OCI-LY7 (cell line): ENCODE measurements around the gene TPRKB. TPM values are rescaled to one million over a fixed set of nuclear protein-coding genes. Genes with fewer than 3 reads are reported as not detected.
"Not testable (repeated sequence)": the region's sequence is repeated elsewhere in the genome, so short reads cannot be mapped to it uniquely, and the experiment has no call there.

Experiments
- Bru-seq: library from RNA; stranded (reverse); fragments of 400-500 nt; gene quantifications from one replicate; lab custom pipeline; 2021; lab: Mats Ljungman, UMichigan
- BruChase-seq, 2 experiments: library from RNA; stranded (reverse); fragments of 400-500 nt; gene quantifications; one replicate each; lab custom pipeline; 2021; lab: Mats Ljungman, UMichigan
- BruUV-seq: library from RNA; stranded (reverse); fragments of 400-500 nt; replicated peaks from 2 replicates; lab custom pipeline; 2021; lab: Mats Ljungman, UMichigan
- CTCF ChIA-PET: fragments of 300-600 bp; sonication (Branson Sonifier 250); formaldehyde crosslinking; loops from one replicate; lab custom pipeline; 2022; ENCODE audit warnings: antibody characterized with exemption; ENCODE audit not compliant: unreplicated experiment; lab: Charles Lee
- POLR2A ChIA-PET: fragments of 300-600 bp; sonication (Branson Sonifier 250); formaldehyde crosslinking; loops from one replicate; lab custom pipeline; 2022; ENCODE audit warnings: antibody characterized with exemption; lab: Charles Lee
- DNase-seq: peaks from one replicate; pipeline ENCODE4 v3.0.0-alpha.2; 2015; ENCODE audit warnings: low spot score
- H2AFZ ChIP-seq: fragments of 200-600 bp; sonication (generic), shearing (Covaris generic); 2 replicates; pipeline ENCODE4 v1.6.1; 2014; ENCODE audit warnings: mild to moderate bottlenecking, antibody characterized with exemption, low read length, moderate library complexity
- H3K27ac ChIP-seq: fragments of 200-600 bp; sonication (generic); 2 replicates; pipeline ENCODE4 v1.5.1; 2014; ENCODE audit warnings: mixed run types, low read depth, mild to moderate bottlenecking, moderate library complexity, low read length, inconsistent platforms; ENCODE audit not compliant: poor library complexity, severe bottlenecking
- H3K36me3 ChIP-seq: fragments of 200-600 bp; sonication (generic); 2 replicates; pipeline ENCODE4 v1.6.1; 2014; ENCODE audit warnings: mild to moderate bottlenecking, antibody characterized with exemption, low read length, moderate library complexity, mixed read lengths; ENCODE audit not compliant: insufficient read depth
- H3K4me1 ChIP-seq: fragments of 200-600 bp; sonication (generic); 2 replicates; pipeline ENCODE4 v1.5.1; 2014; ENCODE audit warnings: mild to moderate bottlenecking, low read length; ENCODE audit not compliant: insufficient read depth, poor library complexity, severe bottlenecking
- H3K4me2 ChIP-seq: fragments of 200-600 bp; sonication (generic); 2 replicates; pipeline ENCODE4 v1.6.1; 2014; ENCODE audit warnings: mild to moderate bottlenecking, low read length
- H3K4me3 ChIP-seq: fragments of 200-600 bp; sonication (generic); 2 replicates; pipeline ENCODE4 v1.5.1; 2014; ENCODE audit warnings: mild to moderate bottlenecking, low read depth, low read length; ENCODE audit not compliant: poor library complexity, severe bottlenecking
- H3K79me2 ChIP-seq: fragments of 200-600 bp; sonication (generic); 2 replicates; pipeline ENCODE4 v1.6.1; 2016; ENCODE audit warnings: low read depth, mild to moderate bottlenecking, low read length, moderate library complexity, mixed read lengths; ENCODE audit not compliant: insufficient read depth
- H3K9me2 ChIP-seq: fragments of 200-600 bp; sonication (generic); 2 replicates; pipeline ENCODE4 v1.6.1; 2016; ENCODE audit warnings: mild to moderate bottlenecking, low read length, mixed read lengths; ENCODE audit not compliant: insufficient read depth
- H3K9me3 ChIP-seq: fragments of 200-600 bp; sonication (generic); 2 replicates; pipeline ENCODE4 v1.6.1; 2014; ENCODE audit warnings: mild to moderate bottlenecking, mixed run types, low read length, mixed read lengths
- H4K20me1 ChIP-seq: fragments of 200-600 bp; sonication (generic); 2 replicates; pipeline ENCODE4 v1.6.1; 2014; ENCODE audit warnings: mild to moderate bottlenecking, antibody characterized with exemption, low read length, moderate library complexity, mixed read lengths; ENCODE audit not compliant: insufficient read depth
- EZH2phosphoT487 ChIP-seq: fragments of 200-600 bp; sonication (generic); IDR thresholded peaks from 2 replicates; pipeline ENCODE4 v1.6.1; 2018; ENCODE audit warnings: low read depth, borderline replicate concordance, mild to moderate bottlenecking, mixed run types, antibody characterized with exemption, low read length, moderate library complexity, mixed read lengths
- intact Hi-C: fragments of 100-400 bp; cut with micrococcal nuclease; formaldehyde crosslinking; loops from one replicate; pipeline ENCODE4 v1.10.0; 2022; ENCODE audit not compliant: unreplicated experiment
- long read RNA-seq: library from polyadenylated mRNA; stranded (forward); transcript quantifications from one replicate; pipeline ENCODE4 v2.0.0, GENCODE V29; 2022
- total RNA-seq, 2 experiments: library from RNA; depleted of rRNA in 1 of 2; stranded (reverse); fragments of >200 nt in 1 of 2; shearing (Covaris generic) in 1 of 2; gene quantifications; 2 replicates each; pipeline ENCODE4 v1.2.3, GENCODE V29; 2014 to 2022
- TF ChIP-seq, protein P1 (sequence below): fragments of 200-600 bp; sonication (generic); conservative IDR thresholded peaks from 2 replicates; pipeline ENCODE4 v1.5.1; 2014; ENCODE audit warnings: mild to moderate bottlenecking, antibody characterized with exemption, low read length, moderate library complexity, mixed read lengths

The TPRKB gene
- 25.4 and 29.3 TPM in 2 replicates for total RNA-seq (2014; rRNA removed; shearing (Covaris generic))
- total RNA-seq (2022): 48.8 and 51.4 TPM in 2 replicates
- Bru-seq, nascent RNA: percentile 86 among the genes with signal in this experiment
- percentile 91 among the genes with signal in this experiment for BruChase-seq, experiment 1, labeled RNA remaining after a 6-hour chase
- BruChase-seq, experiment 2, labeled RNA remaining after a 2-hour chase: percentile 85 among the genes with signal in this experiment
- long read RNA-seq, transcript TPRKB-202 (6 exons, 819 nt): minor isoform, 5 of 96 reads
- long read RNA-seq, transcript TPRKB-201 (5 exons, 748 nt): major isoform, 36 of 96 reads
- long read RNA-seq, partial matches to known transcripts: 18 of 96 reads
- long read RNA-seq, other reads (novel, unspliced or antisense): 31 of 96 reads

DNA sequence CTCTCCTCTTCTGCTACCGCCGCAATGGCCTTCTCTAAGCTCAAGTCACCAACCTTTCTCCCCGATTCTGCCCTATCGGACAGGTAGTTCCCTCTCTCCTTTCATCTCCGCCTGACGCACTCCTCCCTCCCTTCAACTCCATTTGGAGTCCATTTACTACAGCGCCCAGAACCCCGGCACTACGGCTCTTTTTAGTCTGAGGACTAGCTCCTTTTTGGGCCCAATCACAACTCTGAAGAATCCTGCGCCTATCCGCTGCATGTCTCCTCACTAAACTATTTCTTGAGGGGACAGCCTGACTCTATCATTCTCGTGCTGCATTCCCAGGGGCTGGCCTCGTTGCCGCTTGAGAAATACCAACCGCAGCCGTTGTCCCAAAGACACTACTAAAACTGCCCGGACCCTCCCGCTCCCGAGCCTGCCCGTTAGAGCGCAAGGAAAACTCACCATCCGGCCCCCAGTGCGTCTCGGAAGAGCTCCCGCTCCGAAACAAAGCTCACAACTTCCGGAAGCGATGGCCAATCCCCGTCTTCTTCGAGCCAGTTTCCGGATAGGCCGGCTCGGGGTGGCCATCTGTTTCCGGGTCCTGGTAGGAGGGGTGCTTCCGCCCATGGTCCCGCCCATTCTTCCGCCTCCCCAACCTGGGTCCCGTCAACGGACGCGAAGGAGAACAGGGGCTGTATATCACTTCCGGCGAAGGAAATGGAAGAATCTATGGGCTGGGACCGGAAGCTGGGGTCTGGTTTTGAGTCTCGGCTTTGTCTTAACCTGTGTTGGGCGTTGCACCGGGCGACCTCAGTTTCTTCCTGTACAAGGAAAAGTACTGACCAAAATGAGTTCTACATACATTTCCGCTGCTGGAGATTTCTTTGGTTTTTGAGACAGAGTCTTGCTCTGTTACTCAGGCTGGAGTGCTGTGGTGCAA lies at the start of gene TPRKB:
TSS of gene TPRKB (minus strand) at position 491 of the 925 bp plus-strand sequence. CDS start 2,776 bp downstream, outside the sequence.
- TF ChIP-seq, protein P1, sequence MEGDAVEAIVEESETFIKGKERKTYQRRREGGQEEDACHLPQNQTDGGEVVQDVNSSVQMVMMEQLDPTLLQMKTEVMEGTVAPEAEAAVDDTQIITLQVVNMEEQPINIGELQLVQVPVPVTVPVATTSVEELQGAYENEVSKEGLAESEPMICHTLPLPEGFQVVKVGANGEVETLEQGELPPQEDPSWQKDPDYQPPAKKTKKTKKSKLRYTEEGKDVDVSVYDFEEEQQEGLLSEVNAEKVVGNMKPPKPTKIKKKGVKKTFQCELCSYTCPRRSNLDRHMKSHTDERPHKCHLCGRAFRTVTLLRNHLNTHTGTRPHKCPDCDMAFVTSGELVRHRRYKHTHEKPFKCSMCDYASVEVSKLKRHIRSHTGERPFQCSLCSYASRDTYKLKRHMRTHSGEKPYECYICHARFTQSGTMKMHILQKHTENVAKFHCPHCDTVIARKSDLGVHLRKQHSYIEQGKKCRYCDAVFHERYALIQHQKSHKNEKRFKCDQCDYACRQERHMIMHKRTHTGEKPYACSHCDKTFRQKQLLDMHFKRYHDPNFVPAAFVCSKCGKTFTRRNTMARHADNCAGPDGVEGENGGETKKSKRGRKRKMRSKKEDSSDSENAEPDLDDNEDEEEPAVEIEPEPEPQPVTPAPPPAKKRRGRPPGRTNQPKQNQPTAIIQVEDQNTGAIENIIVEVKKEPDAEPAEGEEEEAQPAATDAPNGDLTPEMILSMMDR: no peak
- no peak for TF ChIP-seq EZH2phosphoT487
- no TSS peak for BruUV-seq
- H3K9me3 ChIP-seq: peaks cover 10% of the 10 kb centered on the region; the same call in 1 of the 2 replicates
- H4K20me1 ChIP-seq: peaks cover 6% of the 10 kb centered on the region; the same call in 1 of the 2 replicates
- H3K36me3 ChIP-seq: peaks cover 21% of the 10 kb centered on the region
- H3K4me1 ChIP-seq: peaks cover 12% of the 10 kb centered on the region
- peak; percentile 98 for DNase-seq
- 0 out of 2 replicates have a peak, but pooled peaks cover 3% of the 10 kb centered on the region for H3K9me2 ChIP-seq
- H2AFZ ChIP-seq: peak within 1 kb of the TSS; percentile 88
- peak within 1 kb of the TSS; percentile 92 for H3K4me2 ChIP-seq
- POLR2A ChIA-PET: interaction anchor here (0.6 to 1.5 kb wide), 5 partner anchors 12 to 773 kb away, joined by 4 to 7 read pairs (median 5); partner anchors contain the start of gene STAMBP
- H3K79me2 ChIP-seq: peaks cover 27% of the 10 kb centered on the region
- peak within 1 kb of the TSS; percentile 92 for H3K4me3 ChIP-seq
- CTCF ChIA-PET: no interaction called here
- H3K27ac ChIP-seq: peak within 1 kb of the TSS; percentile 49
- intact Hi-C loops: loop anchor here (1.0 kb wide), 1 partner anchor 43 kb away; the partner anchor contains the start of gene DUSP11

DNA sequence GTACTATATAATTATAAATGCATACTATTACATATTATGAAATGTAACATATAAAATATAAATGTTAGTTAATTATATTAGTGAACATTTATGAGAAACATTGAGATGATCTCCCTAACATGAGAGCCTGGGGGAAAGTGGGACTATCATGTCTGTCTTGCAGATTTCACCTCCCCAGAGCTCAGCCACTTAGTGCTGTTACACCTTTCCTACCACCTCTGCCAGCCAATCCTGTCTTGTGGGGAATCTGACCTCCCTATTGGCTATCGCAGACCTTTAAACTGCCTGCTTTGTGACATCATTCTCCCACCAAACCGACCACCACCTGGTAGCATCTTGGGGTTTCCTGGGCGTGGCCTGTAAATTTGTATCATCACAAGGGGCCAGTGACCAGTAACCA lies 46.7 kb upstream of the TPRKB start, which contains the start of gene C2orf78:
TSS of gene C2orf78 (plus strand) at position 301 of the 400 bp plus-strand sequence. CDS start 127 bp downstream, outside the sequence.
- H3K4me1 ChIP-seq, POLR2A ChIA-PET, H3K27ac ChIP-seq, H3K4me2 ChIP-seq, H4K20me1 ChIP-seq, DNase-seq, CTCF ChIA-PET, H3K79me2 ChIP-seq, H3K4me3 ChIP-seq, H3K9me2 ChIP-seq, H3K36me3 ChIP-seq, H2AFZ ChIP-seq, BruUV-seq, intact Hi-C loops, H3K9me3 ChIP-seq: not testable (repeated sequence)

DNA sequence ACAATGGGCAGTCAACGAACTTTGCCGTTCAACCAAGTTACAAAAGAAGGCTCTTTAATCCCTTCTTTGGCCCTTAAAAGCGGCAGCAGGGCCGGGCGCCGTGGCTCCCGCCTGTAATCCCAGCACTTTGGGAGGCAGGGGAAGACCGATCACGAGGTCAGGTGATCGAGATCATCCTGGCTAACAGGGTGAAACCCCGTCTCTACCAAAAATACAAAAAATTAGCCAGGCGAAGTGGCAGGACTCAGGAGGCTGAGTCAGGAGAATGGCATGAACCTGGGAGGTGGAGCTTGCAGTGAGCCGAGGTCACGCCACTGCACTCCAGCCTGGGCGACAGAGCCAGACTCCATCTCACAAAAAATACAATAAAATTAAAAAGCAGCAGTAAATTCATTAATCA lies 46.3 kb upstream of the TPRKB start:
- H3K36me3 ChIP-seq, H2AFZ ChIP-seq, BruUV-seq, H3K4me3 ChIP-seq, POLR2A ChIA-PET, H3K27ac ChIP-seq, H3K9me3 ChIP-seq, H3K9me2 ChIP-seq, H4K20me1 ChIP-seq, H3K4me2 ChIP-seq, intact Hi-C loops, CTCF ChIA-PET, DNase-seq: not testable (repeated sequence)
- Histone ChIP-seq H3K4me1 (peaks cover 14% of the 10 kb centered on the region), H3K79me2 (peaks cover 14% of the 10 kb centered on the region)
